Memory B cell (primary cell): Measurements from ENCODE around the gene CNOT3.
A peak's percentile ranks its signal among the peaks of the same experiment; 100 is the strongest.

Experiments
- ATAC-seq: fragments of 150-1000 bp; cut with Tn5 transposase; 2 replicates; pipeline ENCODE4 v1.10.0; 2021; ENCODE audit warnings: low read depth, mild to moderate bottlenecking, moderate library complexity
- DNase-seq, 2 donors: peaks; one replicate each; pipeline ENCODE4 v3.0.0; 2022; ENCODE audit warnings: low spot score in 2 of 2
- H3K27ac Mint-ChIP-seq: one replicate; pipeline ENCODE4 v1.8.0; 2022; ENCODE audit warnings: mild to moderate bottlenecking, moderate library complexity, mixed read lengths
- H3K27me3 Mint-ChIP-seq: one replicate; pipeline ENCODE4 v1.8.0; 2022; ENCODE audit warnings: mixed read lengths
- H3K36me3 Mint-ChIP-seq: one replicate; pipeline ENCODE4 v1.8.0; 2022; ENCODE audit warnings: mild to moderate bottlenecking, mixed read lengths
- H3K4me1 Mint-ChIP-seq: one replicate; pipeline ENCODE4 v1.8.0; 2022; ENCODE audit warnings: mixed read lengths
- H3K4me3 Mint-ChIP-seq: one replicate; pipeline ENCODE4 v1.8.0; 2022; ENCODE audit warnings: mild to moderate bottlenecking, moderate library complexity, mixed read lengths
- H3K9me3 Mint-ChIP-seq: one replicate; pipeline ENCODE4 v1.8.0; 2022; ENCODE audit warnings: mixed read lengths

CNOT3 gene

DNA sequence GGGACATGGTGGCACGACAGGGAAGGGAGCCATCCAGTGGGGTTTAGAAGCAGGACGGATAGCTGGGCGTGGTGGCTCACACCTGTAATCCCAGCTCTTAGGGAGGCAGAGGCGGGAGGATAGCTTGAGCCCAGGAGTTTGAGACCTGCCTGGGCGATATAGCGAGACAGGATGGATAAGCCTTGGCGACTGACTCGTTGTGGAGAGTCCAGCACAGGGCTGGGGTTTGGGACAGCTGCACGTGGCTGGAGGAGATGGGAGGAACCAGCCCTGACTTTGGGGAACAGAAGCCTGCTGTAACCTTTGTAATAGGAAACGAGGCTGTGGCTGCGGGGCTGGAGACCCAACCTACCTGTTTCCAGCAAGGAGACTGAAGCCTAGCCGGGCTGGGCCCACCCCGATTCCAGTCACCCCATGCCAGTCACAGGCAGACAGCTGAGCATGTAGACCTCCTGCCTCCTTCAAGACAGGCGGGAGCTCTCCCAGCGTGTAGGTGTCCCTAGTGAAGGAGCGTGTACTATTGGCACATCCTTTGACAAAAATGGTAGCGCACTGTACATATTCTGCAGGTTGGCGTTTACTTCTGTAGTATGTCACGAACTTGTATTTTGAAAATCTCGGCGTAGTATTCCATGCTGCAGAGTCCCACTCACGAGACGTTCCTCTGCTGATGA lies 13.9 kb downstream of the CNOT3 start:
- Mint-ChIP-seq H3K27ac (no peak overlapping the region), H3K4me1 (peaks cover 7% of the 10 kb centered on the region), H3K4me3 (no peak overlapping the region), H3K36me3 (peaks cover 34% of the 10 kb centered on the region), H3K9me3 (no peaks in the 10 kb centered on the region), H3K27me3 (no peaks in the 10 kb centered on the region)
- no peak for DNase-seq
- ATAC-seq: no peak

- no peak overlapping the region for H3K27ac Mint-ChIP-seq
- DNase-seq: no peak
- no peak overlapping the region for H3K4me3 Mint-ChIP-seq
- H3K36me3 Mint-ChIP-seq: peaks cover 32% of the 10 kb centered on the region
- no peaks in the 10 kb centered on the region for H3K9me3 Mint-ChIP-seq
- peaks cover 10% of the 10 kb centered on the region for H3K4me1 Mint-ChIP-seq
- ATAC-seq: no peak
- H3K27me3 Mint-ChIP-seq: no peaks in the 10 kb centered on the region
Observed at GRCh38 chr19:54152267-54152666, 14.7 kb downstream of the CNOT3 start.

- peaks cover 30% of the 10 kb centered on the region for H3K36me3 Mint-ChIP-seq
- no peak overlapping the region for H3K27ac Mint-ChIP-seq
- H3K27me3 Mint-ChIP-seq: no peaks in the 10 kb centered on the region
- DNase-seq (no peak), ATAC-seq (no peak)
- no peak overlapping the region for H3K4me3 Mint-ChIP-seq
- H3K9me3 Mint-ChIP-seq: no peaks in the 10 kb centered on the region
- H3K4me1 Mint-ChIP-seq: peaks cover 10% of the 10 kb centered on the region
Observed at GRCh38 chr19:54152878-54153524, 15.4 kb downstream of the CNOT3 start.

- Mint-ChIP-seq H3K4me1 (peaks cover 18% of the 10 kb centered on the region), H3K27me3 (no peaks in the 10 kb centered on the region), H3K27ac (no peak overlapping the region), H3K36me3 (peaks cover 32% of the 10 kb centered on the region), H3K9me3 (no peaks in the 10 kb centered on the region), H3K4me3 (no peak overlapping the region)
- ATAC-seq (no peak), DNase-seq (no peak)
Observed at GRCh38 chr19:54153731-54154326, 16.3 kb downstream of the CNOT3 start.

DNA sequence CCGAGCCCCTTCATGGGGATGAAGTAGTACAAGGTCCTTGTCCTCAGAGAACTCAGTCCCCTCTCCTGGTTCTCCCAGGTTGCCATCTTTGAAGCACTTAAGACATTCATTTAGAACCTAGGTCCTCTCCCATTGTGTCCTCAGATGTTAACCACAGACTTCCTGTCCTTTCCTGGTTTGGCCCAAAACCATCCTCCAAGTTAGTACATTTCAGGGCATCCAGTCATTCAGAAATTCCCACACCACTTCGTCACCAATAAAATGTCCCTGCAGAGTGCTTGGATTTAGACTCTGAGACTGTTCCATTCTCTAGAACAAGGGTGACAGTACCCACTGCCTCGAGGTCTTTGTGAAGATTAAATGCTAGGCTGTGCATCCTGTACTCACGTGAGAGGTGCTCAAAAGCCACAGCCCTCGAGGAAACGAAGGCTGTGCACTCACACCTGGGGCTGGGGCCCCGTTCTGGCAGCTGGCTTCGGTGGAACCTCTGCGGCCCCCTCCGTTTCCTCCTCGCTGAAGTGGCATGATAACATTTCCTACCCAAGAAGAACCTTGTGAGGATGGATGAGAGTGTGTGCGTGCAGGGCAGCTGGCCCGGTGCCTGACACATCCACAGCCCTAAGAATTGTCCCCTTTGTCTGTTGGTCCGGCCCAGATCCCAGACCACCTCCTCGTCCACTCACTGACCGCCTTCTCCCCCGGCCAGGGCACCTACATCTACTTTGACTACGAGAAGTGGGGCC lies 17.2 kb downstream of the CNOT3 start:
- H3K4me1 Mint-ChIP-seq: peaks cover 19% of the 10 kb centered on the region
- H3K4me3 Mint-ChIP-seq: no peak overlapping the region
- ATAC-seq: no peak
- no peak for DNase-seq
- peaks cover 31% of the 10 kb centered on the region for H3K36me3 Mint-ChIP-seq
- no peak overlapping the region for H3K27ac Mint-ChIP-seq
- no peaks in the 10 kb centered on the region for H3K9me3 Mint-ChIP-seq
- H3K27me3 Mint-ChIP-seq: no peaks in the 10 kb centered on the region

- H3K27me3 Mint-ChIP-seq: no peaks in the 10 kb centered on the region
- H3K4me1 Mint-ChIP-seq: peaks cover 24% of the 10 kb centered on the region
- H3K9me3 Mint-ChIP-seq: no peaks in the 10 kb centered on the region
- H3K36me3 Mint-ChIP-seq: peaks cover 26% of the 10 kb centered on the region
- no peak for ATAC-seq
- no peak overlapping the region for H3K4me3 Mint-ChIP-seq
- no peak for DNase-seq
- no peak overlapping the region for H3K27ac Mint-ChIP-seq
Observed at GRCh38 chr19:54155694-54156093, 18.1 kb downstream of the CNOT3 start.

DNA sequence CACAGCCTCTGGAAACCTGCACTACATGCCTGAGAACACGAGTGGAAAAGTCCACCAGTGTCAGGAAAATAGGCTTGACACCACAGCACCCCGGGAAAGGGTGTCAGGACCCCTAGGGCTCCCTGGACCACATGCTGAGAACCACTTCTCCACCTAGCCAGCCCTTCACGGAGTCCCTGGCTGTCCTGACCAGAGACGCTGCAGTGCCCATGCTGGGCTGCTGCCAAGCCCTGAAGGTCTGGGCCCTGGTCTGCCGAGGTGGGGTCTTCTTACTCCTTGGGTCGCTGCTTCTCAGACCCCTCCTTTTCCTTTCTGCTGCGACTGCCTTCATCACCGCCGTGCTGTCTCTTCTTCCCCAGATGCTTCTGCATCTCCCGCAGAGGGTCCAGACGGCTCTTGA lies 18.9 kb downstream of the CNOT3 start:
- Mint-ChIP-seq H3K36me3 (peaks cover 22% of the 10 kb centered on the region), H3K27ac (no peak overlapping the region), H3K9me3 (peaks cover 2% of the 10 kb centered on the region), H3K4me3 (no peak overlapping the region), H3K4me1 (peaks cover 27% of the 10 kb centered on the region), H3K27me3 (no peaks in the 10 kb centered on the region)
- ATAC-seq (no peak), DNase-seq (no peak)

GRCh38 chr19:54156953-54157352 lies 19.4 kb downstream of the CNOT3 start:
- no peak for DNase-seq
- Mint-ChIP-seq H3K27me3 (no peaks in the 10 kb centered on the region), H3K36me3 (peaks cover 22% of the 10 kb centered on the region), H3K4me1 (peaks cover 27% of the 10 kb centered on the region), H3K27ac (no peak overlapping the region), H3K9me3 (peaks cover 2% of the 10 kb centered on the region), H3K4me3 (peak overlapping the region; percentile 32)
- no peak for ATAC-seq

DNA sequence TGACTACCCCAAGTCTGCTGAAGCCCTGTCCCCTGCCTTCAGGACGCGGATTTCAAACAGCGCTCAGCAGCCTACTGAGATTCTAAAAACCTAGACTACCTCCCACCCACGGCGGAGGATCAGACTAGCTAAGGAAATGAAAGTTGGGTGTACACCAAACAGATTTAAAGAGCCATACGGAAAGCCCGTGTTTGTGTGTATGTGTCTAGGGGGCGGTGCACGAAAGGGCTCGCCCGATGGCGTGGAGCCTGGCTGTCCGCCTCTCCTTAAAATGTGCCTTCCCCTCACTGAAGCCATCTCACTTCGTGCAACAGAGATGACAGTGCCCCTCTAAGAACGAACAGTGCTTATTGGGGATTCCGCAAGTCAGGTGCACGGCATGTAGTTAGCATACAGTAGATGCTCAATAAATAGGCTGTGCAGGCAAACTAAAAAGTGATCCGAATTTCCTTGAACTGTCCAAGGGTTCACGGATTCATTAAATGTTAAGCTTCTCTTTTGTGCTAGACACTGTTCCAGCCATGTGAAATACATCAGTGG lies 21.3 kb downstream of the CNOT3 start:
- Mint-ChIP-seq H3K9me3 (peaks cover 2% of the 10 kb centered on the region), H3K4me1 (peaks cover 32% of the 10 kb centered on the region), H3K4me3 (peak overlapping the region; percentile 100), H3K27me3 (peaks cover 3% of the 10 kb centered on the region), H3K36me3 (peaks cover 16% of the 10 kb centered on the region), H3K27ac (peak overlapping the region; percentile 94)
- DNase-seq (no peak), ATAC-seq (no peak)

DNA sequence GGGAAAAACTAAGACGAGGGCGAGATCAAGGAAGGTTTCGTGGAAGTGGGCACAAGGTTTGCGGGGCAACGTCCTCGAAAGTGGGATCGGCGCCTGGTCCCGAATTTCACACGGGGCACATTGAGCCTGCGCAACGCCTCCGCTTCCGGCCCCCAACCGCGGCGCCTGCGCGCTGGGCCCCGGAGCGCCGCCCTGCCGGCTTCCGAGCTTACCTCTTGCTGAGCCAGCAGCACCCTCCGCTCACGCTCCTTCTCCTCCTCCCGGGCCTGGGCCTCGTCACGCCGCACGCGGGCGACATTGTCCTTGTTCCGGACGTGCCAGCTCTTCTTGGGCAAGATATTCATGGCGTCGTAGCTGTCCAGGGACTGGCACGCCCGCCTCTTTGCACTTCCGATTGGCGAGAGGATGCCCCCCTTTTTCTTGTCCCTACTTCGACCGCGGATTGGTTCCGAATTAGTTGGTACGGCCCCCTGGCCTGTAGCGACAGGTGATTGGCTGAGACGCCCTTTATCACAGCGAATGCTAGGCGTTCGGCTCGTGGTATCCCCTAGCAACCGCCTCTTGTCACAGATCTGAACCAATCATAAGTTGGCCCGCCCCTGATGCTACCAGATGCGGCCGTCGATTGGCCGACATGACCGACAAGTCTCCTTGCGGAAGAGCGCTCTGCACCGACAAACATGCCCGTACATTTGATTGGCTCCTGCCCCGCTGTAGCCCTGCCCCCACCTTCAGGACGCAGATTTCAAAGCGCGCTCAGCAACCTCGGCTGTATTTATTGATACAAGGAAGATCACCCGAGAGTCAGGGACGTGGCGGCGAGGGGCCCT lies 22.0 kb downstream of the CNOT3 start, which contains the start of gene LENG1:
TSS of gene LENG1 (minus strand) at position 370 of the 830 bp plus-strand sequence. CDS start at position 344, 26 bp downstream.
- Mint-ChIP-seq H3K27me3 (peaks cover 5% of the 10 kb centered on the region), H3K36me3 (peaks cover 13% of the 10 kb centered on the region), H3K4me1 (peaks cover 33% of the 10 kb centered on the region), H3K9me3 (peaks cover 2% of the 10 kb centered on the region), H3K4me3 (peak within 1 kb of the TSS; percentile 100), H3K27ac (peak within 1 kb of the TSS; percentile 94)
- DNase-seq: peak; percentile 88 to 96
- ATAC-seq: peak; percentile 86

GRCh38 chr19:54160182-54160811 lies 22.7 kb downstream of the CNOT3 start:
- ATAC-seq (no peak), DNase-seq (no peak)
- peak overlapping the region; percentile 100 for H3K4me3 Mint-ChIP-seq
- H3K4me1 Mint-ChIP-seq: peaks cover 32% of the 10 kb centered on the region
- H3K27me3 Mint-ChIP-seq: peaks cover 5% of the 10 kb centered on the region
- peaks cover 9% of the 10 kb centered on the region for H3K36me3 Mint-ChIP-seq
- peak overlapping the region; percentile 94 for H3K27ac Mint-ChIP-seq
- peaks cover 2% of the 10 kb centered on the region for H3K9me3 Mint-ChIP-seq

GRCh38 chr19:54160854-54161253 lies 23.3 kb downstream of the CNOT3 start:
- no peak for DNase-seq
- peaks cover 2% of the 10 kb centered on the region for H3K9me3 Mint-ChIP-seq
- H3K27ac Mint-ChIP-seq: peak overlapping the region; percentile 94
- peak overlapping the region; percentile 100 for H3K4me3 Mint-ChIP-seq
- peaks cover 32% of the 10 kb centered on the region for H3K4me1 Mint-ChIP-seq
- ATAC-seq: no peak
- H3K36me3 Mint-ChIP-seq: peaks cover 9% of the 10 kb centered on the region
- H3K27me3 Mint-ChIP-seq: peaks cover 10% of the 10 kb centered on the region
